Adrenal gland (tissue), 12 donors: ENCODE results near the gene JAM3. TPM values are rescaled to one million over a fixed set of nuclear protein-coding genes. Genes with fewer than 3 reads are reported as not detected.

Source experiments
- DNase-seq, 7 donors: peaks; one replicate each; pipeline ENCODE4 v3.0.0-alpha.2; 2019 to 2020
- H3K27ac ChIP-seq, 5 donors: fragments of 200-600 bp; sonication (generic) in 4 of 5; 1 replicate in 3 of 5; 2 replicates in 2 of 5; pipeline versions ENCODE4 v1.5.1 to v1.8.0; 2016 to 2020; ENCODE audit warnings: mild to moderate bottlenecking in 1 of 5
- H3K27me3 ChIP-seq: fragments of 200-600 bp; 2 replicates; pipeline ENCODE4 v1.8.0; 2021
- H3K36me3 ChIP-seq, 2 donors: fragments of 200-600 bp; replicated peaks in 1 of 2; 1 replicate in 1 of 2; 2 replicates in 1 of 2; pipeline versions ENCODE4 v1.5.1 to v1.8.0; 2018 to 2022
- H3K4me1 ChIP-seq, 2 donors: fragments of 200-600 bp; replicated peaks in 1 of 2; 1 replicate in 1 of 2; 2 replicates in 1 of 2; pipeline versions ENCODE4 v1.5.1 to v1.8.0; 2018 to 2021
- H3K4me3 ChIP-seq, 4 donors: fragments of 200-600 bp; sonication (generic) in 3 of 4; one replicate each; pipeline ENCODE4 v1.5.1; 2016 to 2018
- H3K9me3 ChIP-seq, 3 donors: fragments of 200-600 bp; sonication (generic) in 1 of 3; replicated peaks in 1 of 3; 1 replicate in 2 of 3; 2 replicates in 1 of 3; pipeline versions ENCODE4 v1.5.1 to v1.8.0; 2016 to 2021
- CTCF ChIP-seq, 6 experiments: fragments of 450-650 bp in 4 of 6; fragments of 200-600 bp in 2 of 6; sonication (generic) in 1 of 6; IDR thresholded peaks; 1 replicate in 5 of 6; 2 replicates in 1 of 6; pipeline versions ENCODE4 v1.5.1 to v1.8.0; 2016 to 2021; ENCODE audit warnings: antibody characterized with exemption in 6 of 6, mild to moderate bottlenecking in 2 of 6, moderate library complexity in 1 of 6
- POLR2A ChIP-seq, 2 donors: fragments of 450-650 bp; IDR thresholded peaks; one replicate each; pipeline ENCODE4 v1.6.1; 2017; ENCODE audit warnings: antibody characterized with exemption in 2 of 2, mild to moderate bottlenecking in 2 of 2, moderate library complexity in 1 of 2
- WGBS, 4 donors: extraction: QIAGEN DNeasy Blood & Tissue Kit in 2 of 4; methylation state at CpG; one replicate each; pipeline versions ENCODE4 v1.1.5 to v1.1.7; 2013 to 2017; 5-methylcytosine and 5-hydroxymethylcytosine counted together
- intact Hi-C, 2 donors: fragments of 100-400 bp; cut with DNase I; formaldehyde crosslinking; loops; one replicate each; pipeline versions ENCODE4 v1.14.1 to v1.15.0; 2022 to 2023
- polyA plus RNA-seq, 3 donors: library from polyadenylated mRNA; stranded (reverse); fragments of 200-250 nt in 2 of 3; fragments of 350-450 nt in 1 of 3; fragmentation: Illumina TruSeq in 1 of 3; extraction: RNeasy Lipid Tissue Mini Kit (QIAGEN cat#74804) in 1 of 3; gene quantifications; one replicate each; pipeline ENCODE4 v1.2.3, GENCODE V29; 2013 to 2014
- total RNA-seq, 9 donors: library from RNA; depleted of rRNA in 4 of 9; stranded (reverse); fragments of >200 nt in 4 of 9; fragments of 120-200 nt in 1 of 9; fragmentation: NEBNext Ultra II Directional in 1 of 9; extraction: Animal tissue kit (Norgen Biotek cat#: 25700) in 1 of 9; gene quantifications; one replicate each; pipeline versions ENCODE4 v1.1.0 to v1.2.4, GENCODE V29; 2013 to 2023
- donor health status: healthy with polysubstance abuse.
- donor health status: Bipolar disorder and iron deficiency.
- donor health status: DM: yes; HTN: yes; CAD: no.
- donor health status: DM: no; HTN: no; CAD: no.
- donor health status: DM: no; HTN: no; CAD: no.
- donor health status: DM: yes; HTN: yes; CAD: no.

Gene JAM3
- total and polyA plus RNA-seq, 12 donors = 18.0 to 42.2 (median 31.9) TPM

DNA sequence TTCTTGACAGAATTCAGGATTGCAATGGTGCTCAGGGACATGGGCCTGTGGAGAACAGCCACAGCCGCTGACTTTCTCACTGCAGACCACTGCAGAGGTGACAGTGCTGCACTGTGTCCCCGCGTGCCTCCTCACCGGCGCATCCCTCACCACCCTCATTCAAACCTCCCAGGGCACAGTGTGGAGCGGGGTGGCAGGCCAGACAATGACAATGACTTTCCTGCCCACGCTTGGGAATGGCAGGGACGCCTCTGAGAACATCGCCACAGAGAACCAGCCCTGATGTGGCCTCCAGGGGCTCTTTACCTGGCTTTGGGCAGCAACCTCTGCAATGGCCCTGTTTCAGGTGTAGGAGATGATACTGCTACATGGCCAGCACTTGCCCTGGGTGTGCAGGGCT lies 89.2 kb downstream of the JAM3 start:
- no peak overlapping the region for H3K4me3 ChIP-seq
- intact Hi-C loops = no loop called here
- H3K27ac ChIP-seq = no peak overlapping the region
- H3K27me3 ChIP-seq = no peaks in the 10 kb centered on the region
- H3K36me3 ChIP-seq = peaks cover 0 to 69% of the 10 kb centered on the region in 2 donors
- WGBS, 4 donors = 95 to 99% (median 97%) methylated on average over 7 to 9 of the region's 9 CpGs
- H3K4me1 ChIP-seq = no peaks in the 10 kb centered on the region
- DNase-seq = no peak
- no peaks in the 10 kb centered on the region for H3K9me3 ChIP-seq
- no peak for TF ChIP-seq CTCF (IDR thresholded peaks at IDR 0.05)
- no peak for TF ChIP-seq POLR2A (IDR thresholded peaks at IDR 0.05)

- Histone ChIP-seq H3K27me3 (no peaks in the 10 kb centered on the region), H3K9me3 (no peaks in the 10 kb centered on the region), H3K4me1 (no peaks in the 10 kb centered on the region), H3K4me3 (no peak overlapping the region), H3K36me3 (peaks cover 0 to 67% of the 10 kb centered on the region in 2 donors), H3K27ac (no peak overlapping the region)
- 89 to 100% (median 91%) methylated on average over 2 to 9 of the region's 9 CpGs for WGBS, 4 donors
- intact Hi-C loops = no loop called here
- DNase-seq = no peak
- TF ChIP-seq CTCF (IDR thresholded peaks at IDR 0.05) = no peak
- no peak for TF ChIP-seq POLR2A (IDR thresholded peaks at IDR 0.05)
These were observed 90.8 kb downstream of the JAM3 start for GRCh38 chr11:134159652-134160051.

- H3K36me3 ChIP-seq = peaks cover 0 to 33% of the 10 kb centered on the region in 2 donors
- 91 to 99% (median 96%) methylated on average over 9 to 11 of the region's 11 CpGs for WGBS, 4 donors
- H3K4me1 ChIP-seq = no peaks in the 10 kb centered on the region
- TF ChIP-seq POLR2A (IDR thresholded peaks at IDR 0.05) = no peak
- no peak for TF ChIP-seq CTCF (IDR thresholded peaks at IDR 0.05)
- H3K9me3 ChIP-seq = no peaks in the 10 kb centered on the region
- H3K4me3 ChIP-seq = no peak overlapping the region
- no peak overlapping the region for H3K27ac ChIP-seq
- DNase-seq = no peak
- intact Hi-C loops = no loop called here
- no peaks in the 10 kb centered on the region for H3K27me3 ChIP-seq
These were observed 95.9 kb downstream of the JAM3 start for GRCh38 chr11:134164490-134165370.

- no peak overlapping the region for H3K27ac ChIP-seq
- WGBS, 4 donors = 94 to 98% (median 96%) methylated on average over 6 of the region's 6 CpGs
- H3K9me3 ChIP-seq = no peaks in the 10 kb centered on the region
- intact Hi-C loops = no loop called here
- H3K4me1 ChIP-seq = no peaks in the 10 kb centered on the region
- H3K4me3 ChIP-seq = no peak overlapping the region
- no peak for DNase-seq
- peaks cover 0 to 28% of the 10 kb centered on the region in 2 donors for H3K36me3 ChIP-seq
- H3K27me3 ChIP-seq = no peaks in the 10 kb centered on the region
- TF ChIP-seq CTCF (IDR thresholded peaks at IDR 0.05) = no peak
- TF ChIP-seq POLR2A (IDR thresholded peaks at IDR 0.05) = no peak
These were observed 101.5 kb downstream of the JAM3 start for GRCh38 chr11:134170177-134170918.
